A549 treated with AZD9567 at 1 μM for 4 hours (cell line): ENCODE results near the gene OR52E2. TPM values are rescaled to one million over a fixed set of nuclear protein-coding genes. Genes with fewer than 3 reads are reported as not detected.

Source experiments
- total RNA-seq: library from RNA; stranded (reverse); fragments of 200-300 nt; extraction: Qiagen RNA extraction; gene quantifications from 5 replicates; pipeline ENCODE4 v1.2.3, GENCODE V29; 2022; ENCODE audit not compliant: insufficient read depth

OR52E2 gene
- total RNA-seq: not detected in 5 replicates

GRCh38 chr11:5059391-5059790 is at the start of gene OR52E2:
TSS of gene OR52E2 (minus strand) at chr11:5059627. CDS start at chr11:5059627, 0 bp downstream.

GRCh38 chr11:5069272-5069671 is 9.8 kb upstream of the OR52E2 start, which contains the start of gene OR52E1:
TSS of gene OR52E1 (plus strand) at chr11:5069572.

GRCh38 chr11:5046226-5046625 is 13.2 kb downstream of the OR52E2 start, which contains the start of gene OR52J3:
TSS of gene OR52J3 (plus strand) at chr11:5046526. CDS start at chr11:5046526, 0 bp downstream.

Other genes starting within 250 kb of the OR52E2 start
- gene OR51F2, start 238.3 kb downstream of the OR52E2 start, total RNA-seq: not detected in 5 replicates
- not detected in 5 replicates for gene OR51S1, start 210.4 kb downstream of the OR52E2 start, total RNA-seq
- gene OR51T1, start 177.7 kb downstream of the OR52E2 start, total RNA-seq: not detected in 5 replicates
- gene OR51A7, start 155.8 kb downstream of the OR52E2 start, total RNA-seq: not detected in 5 replicates
- not detected in 5 replicates for gene OR51G2, start 140.3 kb downstream of the OR52E2 start, total RNA-seq
- gene OR51G1, start 135.3 kb downstream of the OR52E2 start, total RNA-seq: not detected in 5 replicates
- gene OR51A4, start 112.0 kb downstream of the OR52E2 start, total RNA-seq: not detected in 5 replicates
- not detected in 5 replicates for gene OR51A2, start 103.9 kb downstream of the OR52E2 start, total RNA-seq
- gene OR51L1, start 64.8 kb downstream of the OR52E2 start, total RNA-seq: not detected in 5 replicates
- not detected in 5 replicates for gene OR52J3, start 13.1 kb downstream of the OR52E2 start, total RNA-seq
- gene OR52E1, start 9.9 kb upstream of the OR52E2 start, total RNA-seq: not detected in 5 replicates
- gene OR52A5, start 78.7 kb upstream of the OR52E2 start, total RNA-seq: not detected in 5 replicates
- not detected in 5 replicates for gene OR52A1, start 95.1 kb upstream of the OR52E2 start, total RNA-seq
- gene OR51V1, start 141.1 kb upstream of the OR52E2 start, total RNA-seq: not detected in 5 replicates
- gene HBB, start 167.4 kb upstream of the OR52E2 start, total RNA-seq: not detected in 5 replicates
- not detected in 5 replicates for gene HBD, start 174.9 kb upstream of the OR52E2 start, total RNA-seq
- not detected in 5 replicates for gene HBG1, start 190.2 kb upstream of the OR52E2 start, total RNA-seq
- not detected in 5 replicates for gene HBG2, start 195.2 kb upstream of the OR52E2 start, total RNA-seq
- gene HBE1, start 210.3 kb upstream of the OR52E2 start, total RNA-seq: not detected in 5 replicates
- gene OR51B4, start 242.3 kb upstream of the OR52E2 start, total RNA-seq: not detected in 5 replicates